Duodenal mucosa (tissue), 2 donors: ENCODE measurements around the gene PPP2R5B.

ENCODE experiments used
- H3K27ac ChIP-seq: one replicate; pipeline ENCODE4 v1.7.0; 2013; ENCODE audit warnings: low read depth, low read length
- H3K27me3 ChIP-seq, 2 donors: one replicate each; pipeline ENCODE4 v1.7.0; 2013; ENCODE audit warnings: low read length in 2 of 2, control low read depth in 1 of 2; ENCODE audit not compliant: insufficient read depth in 2 of 2, control insufficient read depth in 1 of 2
- H3K36me3 ChIP-seq, 2 donors: one replicate each; pipeline ENCODE4 v1.7.0; 2013; ENCODE audit warnings: low read length in 2 of 2, control low read depth in 1 of 2; ENCODE audit not compliant: insufficient read depth in 2 of 2, control insufficient read depth in 1 of 2
- H3K4me1 ChIP-seq, 2 donors: one replicate each; pipeline ENCODE4 v1.7.0; 2013; ENCODE audit warnings: low read length in 2 of 2, control low read depth in 1 of 2; ENCODE audit not compliant: insufficient read depth in 2 of 2, control insufficient read depth in 1 of 2
- H3K4me3 ChIP-seq, 2 donors: one replicate each; pipeline ENCODE4 v1.7.0; 2013; ENCODE audit warnings: low read length in 2 of 2, low read depth in 1 of 2
- H3K9ac ChIP-seq, 2 donors: one replicate each; pipeline ENCODE4 v1.7.0; 2013; ENCODE audit warnings: low read length in 2 of 2, low read depth in 1 of 2
- H3K9me3 ChIP-seq, 2 donors: one replicate each; pipeline ENCODE4 v1.7.0; 2013; ENCODE audit warnings: low read length in 2 of 2, control low read depth in 1 of 2; ENCODE audit not compliant: control insufficient read depth in 1 of 2

Gene PPP2R5B

GRCh38 chr11:64935359-64936081, 11.0 kb downstream of the PPP2R5B start, which contains the start of gene GPHA2:
Gene GPHA2, minus strand, starts transcription at chr11:64935893. Its CDS starts 433 bp downstream, at chr11:64935460.
- no peaks in the 10 kb centered on the region for H3K9me3 ChIP-seq
- no peak within 1 kb of the TSS for H3K27ac ChIP-seq

GRCh38 chr11:64936539-64936938, 12.1 kb downstream of the PPP2R5B start:
- Histone ChIP-seq H3K9ac (no peak overlapping the region), H3K36me3 (peaks cover 10 to 27% of the 10 kb centered on the region in 2 donors), H3K9me3 (no peaks in the 10 kb centered on the region), H3K4me3 (no peak overlapping the region), H3K4me1 (peaks cover 0 to 9% of the 10 kb centered on the region in 2 donors), H3K27ac (no peak overlapping the region), H3K27me3 (no peaks in the 10 kb centered on the region)

More at GRCh38 chr11:64935359-64936081, 11.0 kb downstream of the PPP2R5B start, which contains the start of gene GPHA2:
- Histone ChIP-seq H3K36me3 (peaks cover 17 to 36% of the 10 kb centered on the region in 2 donors), H3K4me3 (no peak within 1 kb of the TSS), H3K9ac (no peak within 1 kb of the TSS), H3K27me3 (no peaks in the 10 kb centered on the region), H3K4me1 (peaks cover 0 to 9% of the 10 kb centered on the region in 2 donors)

- no peaks in the 10 kb centered on the region for H3K36me3 ChIP-seq
- no peak overlapping the region for H3K27ac ChIP-seq
- no peak overlapping the region for H3K4me3 ChIP-seq
- H3K27me3 ChIP-seq, result peaks cover 0 to 4% of the 10 kb centered on the region in 2 donors
- no peaks in the 10 kb centered on the region for H3K4me1 ChIP-seq
- no peak overlapping the region for H3K9ac ChIP-seq
- no peaks in the 10 kb centered on the region for H3K9me3 ChIP-seq
These were observed 22.8 kb downstream of the PPP2R5B start for GRCh38 chr11:64947208-64947814.

GRCh38 chr11:64951529-64951928, 27.0 kb downstream of the PPP2R5B start:
- no peaks in the 10 kb centered on the region for H3K4me1 ChIP-seq
- H3K36me3 ChIP-seq, result no peaks in the 10 kb centered on the region
- H3K27ac ChIP-seq, result no peak overlapping the region
- H3K4me3 ChIP-seq, result no peak overlapping the region
- no peaks in the 10 kb centered on the region for H3K27me3 ChIP-seq
- no peaks in the 10 kb centered on the region for H3K9me3 ChIP-seq
- no peak overlapping the region for H3K9ac ChIP-seq

- Histone ChIP-seq H3K4me1 (no peaks in the 10 kb centered on the region), H3K4me3 (no peak overlapping the region), H3K9ac (no peak overlapping the region), H3K9me3 (no peaks in the 10 kb centered on the region), H3K27me3 (no peaks in the 10 kb centered on the region), H3K36me3 (no peaks in the 10 kb centered on the region), H3K27ac (no peak overlapping the region)
These were observed 29.7 kb downstream of the PPP2R5B start for GRCh38 chr11:64954201-64954600.

- no peak overlapping the region for H3K4me3 ChIP-seq
- H3K9me3 ChIP-seq, result no peaks in the 10 kb centered on the region
- H3K9ac ChIP-seq, result no peak overlapping the region
- H3K4me1 ChIP-seq, result no peaks in the 10 kb centered on the region
- H3K36me3 ChIP-seq, result no peaks in the 10 kb centered on the region
- H3K27ac ChIP-seq, result no peak overlapping the region
- no peaks in the 10 kb centered on the region for H3K27me3 ChIP-seq
These were observed 35.0 kb downstream of the PPP2R5B start for GRCh38 chr11:64959498-64959897.

GRCh38 chr11:64960719-64961118, 36.2 kb downstream of the PPP2R5B start:
- no peak overlapping the region for H3K9ac ChIP-seq
- no peaks in the 10 kb centered on the region for H3K4me1 ChIP-seq
- no peak overlapping the region for H3K27ac ChIP-seq
- H3K4me3 ChIP-seq, result no peak overlapping the region
- H3K36me3 ChIP-seq, result no peaks in the 10 kb centered on the region
- no peaks in the 10 kb centered on the region for H3K9me3 ChIP-seq
- no peaks in the 10 kb centered on the region for H3K27me3 ChIP-seq

- Histone ChIP-seq H3K27me3 (no peaks in the 10 kb centered on the region), H3K4me3 (no peak overlapping the region), H3K4me1 (no peaks in the 10 kb centered on the region), H3K36me3 (no peaks in the 10 kb centered on the region), H3K27ac (no peak overlapping the region), H3K9ac (no peak overlapping the region), H3K9me3 (no peaks in the 10 kb centered on the region)
These were observed 38.7 kb downstream of the PPP2R5B start for GRCh38 chr11:64963072-64963631.

- Histone ChIP-seq H3K4me1 (peaks cover 4 to 9% of the 10 kb centered on the region in 2 donors), H3K27me3 (no peaks in the 10 kb centered on the region), H3K4me3 (no peak overlapping the region), H3K36me3 (no peaks in the 10 kb centered on the region), H3K9me3 (no peaks in the 10 kb centered on the region), H3K27ac (no peak overlapping the region), H3K9ac (no peak overlapping the region)
These were observed 42.9 kb downstream of the PPP2R5B start for GRCh38 chr11:64967375-64967774.

- Histone ChIP-seq H3K27me3 (no peaks in the 10 kb centered on the region), H3K9me3 (no peaks in the 10 kb centered on the region), H3K27ac (no peak overlapping the region), H3K9ac (no peak overlapping the region), H3K36me3 (no peaks in the 10 kb centered on the region), H3K4me1 (peaks cover 4 to 9% of the 10 kb centered on the region in 2 donors), H3K4me3 (no peak overlapping the region)
These were observed 44.7 kb downstream of the PPP2R5B start for GRCh38 chr11:64969209-64969608.
